HFFc6 (cell line): ENCODE measurements around the gene SLC7A11. TPM values are rescaled to one million over a fixed set of nuclear protein-coding genes. Genes with fewer than 3 reads are reported as not detected.

ENCODE experiments used
- DNase-seq: peaks from one replicate; pipeline ENCODE4 v3.0.0-alpha.2; 2018
- H3K27ac Mint-ChIP-seq: 2 replicates; pipeline ENCODE4 v1.8.0; 2020; ENCODE audit warnings: mild to moderate bottlenecking, mixed read lengths
- H3K27me3 Mint-ChIP-seq: 2 replicates; pipeline ENCODE4 v1.8.0; 2021; ENCODE audit warnings: mild to moderate bottlenecking, moderate library complexity, mixed read lengths; ENCODE audit not compliant: insufficient read depth
- H3K36me3 Mint-ChIP-seq: 2 replicates; pipeline ENCODE4 v1.8.0; 2021; ENCODE audit warnings: low read depth, mixed read lengths
- H3K4me1 Mint-ChIP-seq: 2 replicates; pipeline ENCODE4 v1.8.0; 2020; ENCODE audit warnings: low read depth, mixed read lengths
- H3K4me3 Mint-ChIP-seq: 2 replicates; pipeline ENCODE4 v1.8.0; 2020; ENCODE audit warnings: mild to moderate bottlenecking, moderate library complexity, mixed read lengths
- H3K9me3 Mint-ChIP-seq: 2 replicates; pipeline ENCODE4 v1.8.0; 2020; ENCODE audit warnings: mild to moderate bottlenecking, mixed read lengths
- CTCF ChIP-seq: fragments of 200-600 bp; sonication (generic); IDR thresholded peaks from 2 replicates; pipeline ENCODE4 v1.5.0; 2021; ENCODE audit warnings: antibody characterized with exemption, mild to moderate bottlenecking
- total RNA-seq, 6 experiments: library from RNA; stranded (reverse); fragmentation: NEBNext Ultra II Directional; extraction: Animal tissue kit (Norgen Biotek cat#: 25700); gene quantifications; 2 replicates in 1 of 6; 3 replicates in 5 of 6; pipeline ENCODE4 v1.2.3, GENCODE V29; 2021

Gene SLC7A11
- total RNA-seq, 6 experiments from 2014 or later: 12.0 to 66.1 (median 54.1) TPM

- no peak for TF ChIP-seq CTCF
- H3K4me3 Mint-ChIP-seq: no peak overlapping the region
- H3K27ac Mint-ChIP-seq: no peak overlapping the region
- peaks cover 10% of the 10 kb centered on the region; the same call in 1 of the 2 replicates for H3K36me3 Mint-ChIP-seq
- peak; percentile 24 for DNase-seq
- peaks cover 24% of the 10 kb centered on the region for H3K4me1 Mint-ChIP-seq
- peaks cover 1% of the 10 kb centered on the region; the same call in 1 of the 2 replicates for H3K27me3 Mint-ChIP-seq
- no peaks in the 10 kb centered on the region for H3K9me3 Mint-ChIP-seq
Measured at GRCh38 chr4:138192113-138192512, 50.0 kb downstream of the SLC7A11 start.

DNA sequence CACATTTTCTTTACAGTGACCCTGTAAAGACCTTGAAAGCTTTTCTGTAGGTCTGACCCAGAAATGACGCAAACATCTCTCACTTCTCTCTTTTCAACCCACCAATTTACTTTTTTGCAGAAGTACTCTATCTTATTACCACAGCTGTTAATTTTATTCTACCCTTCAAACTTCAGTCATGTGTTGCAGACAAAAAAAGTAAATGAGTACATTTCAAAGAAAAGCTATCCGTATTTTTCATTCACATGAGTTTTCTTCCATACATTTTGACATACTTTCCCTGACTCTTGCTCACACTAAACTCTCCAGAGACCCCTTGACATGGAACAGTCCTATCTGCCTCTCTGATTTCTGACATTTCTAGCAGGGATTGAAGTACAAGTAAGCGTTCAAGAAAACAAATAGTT, 51.7 kb downstream of the SLC7A11 start:
- H3K36me3 Mint-ChIP-seq: peaks cover 6% of the 10 kb centered on the region; the same call in 1 of the 2 replicates
- peaks cover 1% of the 10 kb centered on the region; the same call in 1 of the 2 replicates for H3K27me3 Mint-ChIP-seq
- no peak overlapping the region for H3K4me3 Mint-ChIP-seq
- no peak for DNase-seq
- H3K9me3 Mint-ChIP-seq: no peaks in the 10 kb centered on the region
- H3K4me1 Mint-ChIP-seq: peaks cover 24% of the 10 kb centered on the region
- no peak overlapping the region for H3K27ac Mint-ChIP-seq
- TF ChIP-seq CTCF: no peak

DNA sequence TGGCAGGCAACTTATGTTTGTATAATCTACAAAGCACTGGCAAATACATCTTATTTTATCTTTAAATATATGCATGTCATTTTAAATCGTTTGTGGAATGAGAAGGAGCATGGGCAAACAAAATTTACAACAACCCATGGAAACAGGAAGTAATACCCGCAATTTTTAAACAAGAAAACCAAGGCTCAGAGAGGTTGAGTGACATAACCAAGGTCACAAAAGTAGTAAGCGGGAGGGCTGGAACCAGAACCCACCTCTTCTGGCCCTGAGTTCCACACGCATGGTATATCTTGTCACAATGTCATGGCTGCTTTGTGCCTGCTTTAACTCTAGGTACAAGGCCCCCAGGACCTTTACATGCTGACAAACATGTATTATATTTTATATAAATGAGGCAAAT, 52.9 kb downstream of the SLC7A11 start:
- DNase-seq: no peak
- Mint-ChIP-seq H3K4me3 (no peak overlapping the region), H3K27ac (peak overlapping the region; percentile 38; the same call in 1 of the 2 replicates), H3K36me3 (peaks cover 6% of the 10 kb centered on the region; the same call in 1 of the 2 replicates), H3K4me1 (peaks cover 24% of the 10 kb centered on the region), H3K27me3 (no peaks in the 10 kb centered on the region), H3K9me3 (no peaks in the 10 kb centered on the region)
- no peak for TF ChIP-seq CTCF

DNA sequence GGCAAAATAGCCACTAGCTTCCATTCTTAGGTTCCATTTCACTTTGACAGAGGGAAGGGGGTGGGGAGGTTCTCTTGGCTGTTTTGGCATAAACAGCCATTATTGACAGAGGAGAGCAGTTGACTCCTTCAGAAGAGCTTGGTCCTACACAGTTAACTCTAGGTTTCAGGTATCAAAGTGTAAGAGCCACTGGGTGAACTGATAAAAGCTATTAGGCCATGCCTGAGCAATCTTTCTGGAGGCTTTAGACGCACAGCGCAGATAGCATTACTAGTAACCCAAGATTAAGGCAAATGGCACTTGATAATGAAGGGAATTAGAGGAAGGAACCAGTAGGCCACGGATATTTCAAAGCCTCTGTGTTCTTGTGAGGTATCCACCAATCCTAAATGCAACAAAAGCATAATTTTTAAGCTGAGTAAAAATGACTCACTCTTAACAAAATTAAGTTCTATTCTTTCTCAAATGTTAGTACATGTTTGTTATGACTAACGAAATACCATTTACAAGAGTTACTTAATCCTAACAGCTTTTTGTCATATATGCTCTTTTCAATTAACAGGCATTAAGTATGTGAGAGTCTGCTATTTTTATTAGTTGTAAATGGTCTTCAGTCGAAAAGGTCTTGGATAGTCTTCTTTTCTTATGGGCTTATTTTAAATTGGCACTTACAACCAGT, 53.6 kb downstream of the SLC7A11 start:
- DNase-seq: no peak
- Mint-ChIP-seq H3K4me1 (peaks cover 25% of the 10 kb centered on the region), H3K4me3 (no peak overlapping the region), H3K36me3 (peaks cover 6% of the 10 kb centered on the region; the same call in 1 of the 2 replicates), H3K27me3 (no peaks in the 10 kb centered on the region), H3K9me3 (no peaks in the 10 kb centered on the region), H3K27ac (peak overlapping the region; percentile 58; the same call in 1 of the 2 replicates)
- no peak for TF ChIP-seq CTCF

- DNase-seq: no peak
- no peaks in the 10 kb centered on the region for H3K27me3 Mint-ChIP-seq
- no peaks in the 10 kb centered on the region for H3K9me3 Mint-ChIP-seq
- no peak overlapping the region for H3K4me3 Mint-ChIP-seq
- no peak for TF ChIP-seq CTCF
- no peak overlapping the region for H3K27ac Mint-ChIP-seq
- peaks cover 34% of the 10 kb centered on the region for H3K4me1 Mint-ChIP-seq
- peaks cover 9% of the 10 kb centered on the region; the same call in 1 of the 2 replicates for H3K36me3 Mint-ChIP-seq
Measured at GRCh38 chr4:138185859-138186645, 56.1 kb downstream of the SLC7A11 start.
